GM10248 (cell line): Measurements from ENCODE around the gene TMC2.
"Not testable (repeated sequence)": the region's sequence is repeated elsewhere in the genome, so short reads cannot be mapped to it uniquely, and the experiment has no call there.

Source experiments
- CTCF ChIA-PET: fragments of 300-600 bp; sonication (Branson Sonifier 250); formaldehyde crosslinking; extraction: SDS; loops from one replicate; lab custom pipeline; 2021; ENCODE audit warnings: antibody characterized with exemption; lab: Yijun Ruan, JAX
- POLR2A ChIA-PET: fragments of 350-650 bp; sonication (Branson Sonifier 250); formaldehyde crosslinking; extraction: SDS; loops from one replicate; lab custom pipeline; 2020; ENCODE audit warnings: antibody characterized with exemption; lab: Yijun Ruan, JAX
- DNase-seq: peaks from one replicate; pipeline ENCODE4 v3.0.0; 2012; ENCODE audit errors: extremely low spot score
- TF ChIP-seq, protein P1 (sequence below): IDR thresholded peaks from 2 replicates; pipeline ENCODE4 v1.5.1; 2012; ENCODE audit warnings: mild to moderate bottlenecking, low read depth; ENCODE audit errors: extremely low read depth, missing control alignments, control extremely low read depth

The TMC2 gene

DNA sequence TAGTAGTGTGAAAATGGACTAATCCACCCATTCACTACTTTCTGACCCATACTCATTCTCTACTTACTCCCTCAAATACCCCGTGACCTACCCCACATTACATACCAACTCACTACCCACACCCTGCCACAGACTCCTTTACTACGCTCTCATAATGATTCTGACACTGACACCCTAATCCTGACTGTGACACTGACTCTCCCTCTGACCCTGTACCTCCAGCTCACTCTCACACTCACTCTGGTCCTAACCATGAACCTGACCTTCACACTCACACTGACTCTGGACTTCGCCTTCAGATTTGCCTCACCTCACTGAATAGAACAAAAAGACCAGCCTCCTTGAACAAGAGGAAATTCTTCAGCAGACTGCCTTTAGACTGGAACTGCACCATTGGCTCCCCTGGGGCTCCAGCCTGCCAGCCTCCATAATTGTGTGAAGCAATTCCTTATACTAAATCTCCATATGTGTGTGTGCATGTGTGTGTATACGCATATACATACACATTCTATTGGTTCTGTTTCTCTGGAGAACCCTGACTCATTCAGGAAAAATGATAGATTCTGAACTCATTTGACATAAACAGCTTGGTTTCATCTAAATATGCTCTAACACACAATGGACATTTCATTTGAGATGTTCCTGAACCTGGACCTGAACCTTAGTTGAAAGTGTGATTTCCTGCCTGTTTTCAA, 17.1 kb upstream of the TMC2 start:
- TF ChIP-seq, protein P1, sequence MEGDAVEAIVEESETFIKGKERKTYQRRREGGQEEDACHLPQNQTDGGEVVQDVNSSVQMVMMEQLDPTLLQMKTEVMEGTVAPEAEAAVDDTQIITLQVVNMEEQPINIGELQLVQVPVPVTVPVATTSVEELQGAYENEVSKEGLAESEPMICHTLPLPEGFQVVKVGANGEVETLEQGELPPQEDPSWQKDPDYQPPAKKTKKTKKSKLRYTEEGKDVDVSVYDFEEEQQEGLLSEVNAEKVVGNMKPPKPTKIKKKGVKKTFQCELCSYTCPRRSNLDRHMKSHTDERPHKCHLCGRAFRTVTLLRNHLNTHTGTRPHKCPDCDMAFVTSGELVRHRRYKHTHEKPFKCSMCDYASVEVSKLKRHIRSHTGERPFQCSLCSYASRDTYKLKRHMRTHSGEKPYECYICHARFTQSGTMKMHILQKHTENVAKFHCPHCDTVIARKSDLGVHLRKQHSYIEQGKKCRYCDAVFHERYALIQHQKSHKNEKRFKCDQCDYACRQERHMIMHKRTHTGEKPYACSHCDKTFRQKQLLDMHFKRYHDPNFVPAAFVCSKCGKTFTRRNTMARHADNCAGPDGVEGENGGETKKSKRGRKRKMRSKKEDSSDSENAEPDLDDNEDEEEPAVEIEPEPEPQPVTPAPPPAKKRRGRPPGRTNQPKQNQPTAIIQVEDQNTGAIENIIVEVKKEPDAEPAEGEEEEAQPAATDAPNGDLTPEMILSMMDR, result no peak
- DNase-seq, result no peak
- ChIA-PET POLR2A (no interaction called here), CTCF (interaction anchor here (1.1 to 6.3 kb wide), 6 partner anchors 8 to 312 kb away, joined by 3 to 138 read pairs (median 5); partner anchors contain the start of gene ZNF343)

DNA sequence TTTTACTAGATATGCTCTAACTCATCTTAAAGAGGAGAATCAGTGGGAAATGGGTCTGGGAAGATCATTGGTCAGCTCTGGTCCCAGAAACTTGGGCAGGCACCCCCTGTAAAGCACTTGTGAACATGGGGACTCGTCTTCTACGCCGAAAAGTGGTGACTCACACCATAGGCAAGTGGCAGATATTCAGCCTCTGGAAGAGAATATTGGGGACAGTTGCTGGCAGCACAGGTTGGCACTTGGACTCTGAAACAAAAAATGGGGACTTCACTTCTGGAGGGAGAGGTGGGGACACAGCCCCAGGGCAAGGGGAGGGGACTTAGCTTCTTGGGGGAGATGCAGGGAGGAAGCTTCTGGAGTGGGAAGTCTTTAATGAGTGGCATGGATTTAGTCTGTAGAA, 15.8 kb upstream of the TMC2 start:
- CTCF ChIA-PET, result interaction anchor here (1.1 to 6.3 kb wide), 10 partner anchors 9 to 313 kb away, joined by 3 to 138 read pairs (median 8); partner anchors contain the start of genes SNRPB, TMC2 and ZNF343
- DNase-seq, result no peak
- POLR2A ChIA-PET, result no interaction called here
- TF ChIP-seq, protein P1, result no peak

DNA sequence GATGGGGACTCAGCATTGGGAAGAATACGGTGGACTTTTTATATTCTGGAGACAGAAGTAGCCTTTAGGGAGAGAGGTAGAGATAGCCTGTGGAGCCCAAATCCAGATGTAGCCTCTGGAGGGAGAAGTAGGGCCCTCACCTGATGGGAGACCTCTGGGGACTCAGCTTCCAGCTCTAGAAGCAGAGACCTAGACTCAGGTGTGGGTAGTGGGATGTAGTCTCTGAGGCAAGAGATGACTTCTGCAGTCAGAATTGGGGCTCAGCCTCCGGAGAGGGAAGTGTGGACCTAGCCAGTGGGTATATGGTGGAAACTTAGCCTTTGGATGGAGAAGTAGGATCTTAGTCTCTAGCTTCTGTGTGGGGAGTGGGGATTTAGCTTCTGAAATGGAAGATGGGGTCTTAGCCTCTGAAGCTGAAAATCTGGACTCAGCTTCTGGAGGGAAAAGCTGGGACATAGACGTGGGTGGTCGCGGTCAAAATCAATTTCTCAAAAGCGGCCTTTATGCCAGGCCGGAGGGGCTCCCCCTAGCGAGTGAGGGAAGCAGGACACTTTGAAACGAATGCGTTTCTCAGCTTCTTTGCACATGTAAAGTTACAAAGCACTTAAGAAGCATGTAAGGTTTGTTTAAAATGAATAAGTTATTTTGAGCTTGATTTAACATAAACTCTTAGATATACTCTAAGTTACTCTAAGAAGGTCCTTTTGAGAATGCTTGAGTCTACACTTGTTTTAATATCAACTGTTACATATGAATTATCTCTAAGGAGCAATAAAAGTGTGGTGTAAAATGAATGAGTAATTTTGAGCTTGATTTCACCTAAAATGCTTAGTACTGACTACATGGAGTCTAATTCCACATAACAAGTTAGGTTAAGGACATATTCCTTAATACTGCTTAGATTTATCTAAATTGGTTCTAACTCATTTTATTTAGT, 14.7 kb upstream of the TMC2 start:
- POLR2A ChIA-PET, result interaction anchor here (1.3 to 1.6 kb wide), 2 partner anchors 51 to 130 kb away, joined by 6 to 7 read pairs; partner anchors contain the start of genes NOP56 and SNRPB
- CTCF ChIA-PET, result interaction anchor here (0.6 to 6.3 kb wide), 37 partner anchors 10 to 1257 kb away, joined by 3 to 138 read pairs (median 6); partner anchors contain the start of genes IDH3B, NOP56, SNRPB and TMC2
- no peak for DNase-seq
- TF ChIP-seq, protein P1, result peak; percentile 94

DNA sequence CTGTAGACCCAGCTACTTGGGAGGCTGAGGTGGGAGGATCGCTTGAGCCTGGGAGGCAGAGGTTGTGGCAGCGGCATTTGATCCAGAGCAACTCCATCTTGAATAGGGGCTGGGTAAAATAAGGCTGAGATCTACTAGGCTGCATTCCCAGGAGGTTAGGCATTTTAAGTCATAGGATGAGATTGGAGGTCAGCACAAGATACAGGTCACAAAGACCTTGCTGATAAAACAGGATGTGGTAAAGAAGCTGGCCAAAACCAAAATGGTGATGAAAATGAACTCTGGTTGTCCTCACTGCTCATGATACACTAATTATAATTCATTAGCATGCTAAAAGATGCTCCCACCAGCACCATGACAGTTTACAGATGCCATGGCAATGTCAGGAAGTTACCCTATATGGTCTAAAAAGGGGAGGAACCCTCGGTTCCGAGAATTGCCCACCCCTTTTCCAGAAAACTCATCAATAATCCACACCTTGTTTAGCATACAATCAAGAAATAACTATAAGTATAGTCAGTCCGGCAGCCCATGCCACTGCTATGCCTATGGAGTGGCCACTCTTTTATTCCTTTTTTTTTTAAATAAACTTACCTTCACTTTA, 13.4 kb upstream of the TMC2 start:
- not testable (repeated sequence) for DNase-seq
- ChIA-PET POLR2A (interaction anchor here (1.3 to 1.6 kb wide), 2 partner anchors 52 to 129 kb away, joined by 6 to 7 read pairs; partner anchors contain the start of genes NOP56 and SNRPB), CTCF (interaction anchor here (0.8 to 6.3 kb wide), 26 partner anchors 8 to 1256 kb away, joined by 3 to 138 read pairs (median 7); partner anchors contain the start of genes NOP56, SNRPB, TMC2 and ZNF343)

DNA sequence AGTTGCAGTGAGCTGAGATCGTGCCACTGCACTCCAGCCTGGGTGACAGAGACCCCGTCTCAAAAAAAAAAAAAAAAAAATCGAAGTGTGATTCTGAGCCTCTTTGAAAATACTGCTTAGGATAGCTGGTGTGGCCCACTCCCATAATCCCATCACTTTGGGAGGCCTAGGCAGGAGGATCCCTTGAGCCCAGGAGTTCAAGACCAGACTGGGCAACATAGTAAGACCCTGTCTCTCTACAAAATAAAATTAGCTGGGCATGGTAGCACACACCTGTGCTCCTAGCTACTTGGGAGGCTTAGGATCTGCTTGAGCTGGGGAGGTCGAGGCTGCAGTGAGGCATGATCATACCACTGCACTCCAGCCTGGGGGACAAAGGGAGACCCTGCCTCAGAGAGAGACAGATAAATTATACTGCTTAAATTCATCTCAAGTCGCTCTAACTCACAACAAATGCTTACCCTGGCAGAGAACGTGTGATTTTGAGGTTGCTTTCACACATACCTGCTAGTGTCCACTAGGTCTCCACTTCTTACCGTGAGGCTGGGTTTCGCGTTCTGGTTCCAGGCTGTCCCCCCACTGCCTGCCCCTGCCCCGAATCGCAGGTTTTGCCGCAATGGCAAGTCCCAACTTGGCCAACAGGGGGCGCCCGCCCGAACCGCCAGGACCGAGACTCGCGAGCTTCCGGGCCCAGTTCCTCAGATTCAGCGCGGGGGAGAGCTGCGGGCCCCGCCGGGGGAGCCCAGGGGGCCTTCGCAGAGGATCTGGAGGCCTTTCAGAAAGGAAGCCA, 12.3 kb upstream of the TMC2 start:
- DNase-seq, result peak; percentile 89
- TF ChIP-seq, protein P1, result peak; percentile 96
- CTCF ChIA-PET, result interaction anchor here (0.6 to 6.3 kb wide), 22 partner anchors 9 to 137 kb away, joined by 3 to 138 read pairs (median 4); partner anchors contain the start of genes SNRPB and ZNF343
- POLR2A ChIA-PET, result interaction anchor here (0.7 kb wide), 1 partner anchor 54 kb away, joined by 3 read pairs; the partner anchor contains the start of gene SNRPB
